Suprapubic skin (tissue), 4 donors: Measurements from ENCODE around the gene CDC16.

ENCODE experiments used
- EP300 ChIP-seq: sonication (generic); formaldehyde crosslinking; IDR thresholded peaks from one replicate; pipeline ENCODE4 v1.6.1; 2017; ENCODE audit warnings: antibody characterized with exemption
- POLR2A ChIP-seq, 2 donors: fragments of 450-650 bp; IDR thresholded peaks; one replicate each; pipeline ENCODE4 v1.6.1; 2017; ENCODE audit warnings: antibody characterized with exemption in 2 of 2, mild to moderate bottlenecking in 2 of 2, moderate library complexity in 2 of 2
- POLR2AphosphoS5 ChIP-seq, 3 donors: sonication (generic); formaldehyde crosslinking; IDR thresholded peaks; one replicate each; pipeline ENCODE4 v1.6.1; 2017; ENCODE audit warnings: antibody characterized with exemption in 3 of 3
- TF ChIP-seq, protein P1 (sequence below), 2 donors: fragments of 200-600 bp in 1 of 2; fragments of 450-650 bp in 1 of 2; sonication (generic) in 1 of 2; IDR thresholded peaks; one replicate each; pipeline ENCODE4 v1.5.1; 2016 to 2019; ENCODE audit warnings: antibody characterized with exemption in 2 of 2, mild to moderate bottlenecking in 1 of 2, moderate library complexity in 1 of 2

DNA sequence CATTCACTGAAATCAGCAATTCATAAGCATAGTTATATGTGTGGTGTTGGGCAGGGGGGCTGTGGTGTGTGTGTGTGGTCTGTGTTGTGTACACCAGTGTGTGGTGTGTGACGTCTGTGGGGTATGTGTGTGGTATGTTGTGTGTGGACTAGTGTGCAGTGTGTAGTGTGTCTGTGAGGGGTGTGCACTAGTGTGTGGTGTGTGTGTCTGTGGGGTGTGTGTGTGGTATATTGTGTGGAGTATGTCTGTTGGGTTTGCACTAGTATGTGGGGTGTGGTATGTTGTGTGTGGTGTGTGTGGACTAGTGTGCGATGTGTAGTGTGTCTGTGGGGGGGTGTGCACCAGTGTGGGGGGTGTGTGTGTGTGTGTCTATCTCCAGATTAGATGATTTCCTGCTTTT lies 7.2 kb upstream of the CDC16 start:
- TF ChIP-seq, protein P1, sequence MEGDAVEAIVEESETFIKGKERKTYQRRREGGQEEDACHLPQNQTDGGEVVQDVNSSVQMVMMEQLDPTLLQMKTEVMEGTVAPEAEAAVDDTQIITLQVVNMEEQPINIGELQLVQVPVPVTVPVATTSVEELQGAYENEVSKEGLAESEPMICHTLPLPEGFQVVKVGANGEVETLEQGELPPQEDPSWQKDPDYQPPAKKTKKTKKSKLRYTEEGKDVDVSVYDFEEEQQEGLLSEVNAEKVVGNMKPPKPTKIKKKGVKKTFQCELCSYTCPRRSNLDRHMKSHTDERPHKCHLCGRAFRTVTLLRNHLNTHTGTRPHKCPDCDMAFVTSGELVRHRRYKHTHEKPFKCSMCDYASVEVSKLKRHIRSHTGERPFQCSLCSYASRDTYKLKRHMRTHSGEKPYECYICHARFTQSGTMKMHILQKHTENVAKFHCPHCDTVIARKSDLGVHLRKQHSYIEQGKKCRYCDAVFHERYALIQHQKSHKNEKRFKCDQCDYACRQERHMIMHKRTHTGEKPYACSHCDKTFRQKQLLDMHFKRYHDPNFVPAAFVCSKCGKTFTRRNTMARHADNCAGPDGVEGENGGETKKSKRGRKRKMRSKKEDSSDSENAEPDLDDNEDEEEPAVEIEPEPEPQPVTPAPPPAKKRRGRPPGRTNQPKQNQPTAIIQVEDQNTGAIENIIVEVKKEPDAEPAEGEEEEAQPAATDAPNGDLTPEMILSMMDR (IDR thresholded peaks at IDR 0.05) = no peak
- TF ChIP-seq POLR2A (IDR thresholded peaks at IDR 0.05) = no peak
- TF ChIP-seq POLR2AphosphoS5 (IDR thresholded peaks at IDR 0.05) = no peak
- TF ChIP-seq EP300 = no peak
